Ovary (tissue), 9 donors: ENCODE measurements around the gene ADRA2C. TPM values are rescaled to one million over a fixed set of nuclear protein-coding genes. Genes with fewer than 3 reads are reported as not detected.
A peak's percentile ranks its signal among the peaks of the same experiment; 100 is the strongest.

Experiments used
- DNase-seq, 5 donors: peaks; one replicate each; pipeline ENCODE4 v3.0.0-alpha.2; 2019 to 2020
- H3K27ac ChIP-seq, 2 donors: fragments of 200-600 bp; one replicate each; pipeline versions ENCODE4 v1.5.1 to v1.8.0; 2019 to 2022
- H3K27me3 ChIP-seq: fragments of 200-600 bp; one replicate; pipeline ENCODE4 v1.8.0; 2022
- H3K36me3 ChIP-seq: fragments of 200-600 bp; sonication (generic); one replicate; pipeline ENCODE4 v1.5.1; 2019
- H3K4me1 ChIP-seq: one replicate; pipeline ENCODE4 v1.8.1; 2013; ENCODE audit warnings: mild to moderate bottlenecking, moderate library complexity; ENCODE audit not compliant: insufficient read depth
- H3K4me3 ChIP-seq: fragments of 200-600 bp; sonication (generic); one replicate; pipeline ENCODE4 v1.5.1; 2017
- H3K9me3 ChIP-seq, 2 donors: fragments of 200-600 bp in 1 of 2; sonication (generic) in 1 of 2; one replicate each; pipeline versions ENCODE4 v1.5.1 to v1.8.1; 2013 to 2019; ENCODE audit warnings: mild to moderate bottlenecking in 1 of 2, moderate library complexity in 1 of 2
- EP300 ChIP-seq: sonication (generic); formaldehyde crosslinking; IDR thresholded peaks from one replicate; pipeline ENCODE4 v1.6.1; 2017; ENCODE audit warnings: antibody characterized with exemption
- POLR2A ChIP-seq: fragments of 450-650 bp; IDR thresholded peaks from one replicate; pipeline ENCODE4 v1.6.1; 2017; ENCODE audit warnings: antibody characterized with exemption, mild to moderate bottlenecking, moderate library complexity
- WGBS, 3 donors: extraction: QIAGEN DNeasy Blood & Tissue Kit in 1 of 3; methylation state at CpG; one replicate each; pipeline versions ENCODE4 v1.1.5 to v1.1.7; 2013 to 2017; 5-methylcytosine and 5-hydroxymethylcytosine counted together
- intact Hi-C, 4 donors: fragments of 100-400 bp; cut with DNase I; formaldehyde crosslinking; loops; one replicate each; pipeline versions ENCODE4 v1.11.0 to v1.15.1; 2022 to 2023
- polyA plus RNA-seq, 2 donors: library from polyadenylated mRNA; stranded (reverse); fragments of 200-250 nt in 1 of 2; fragments of 350-450 nt in 1 of 2; fragmentation: Illumina TruSeq in 1 of 2; extraction: RNeasy Lipid Tissue Mini Kit (QIAGEN cat#74804) in 1 of 2; gene quantifications; one replicate each; pipeline ENCODE4 v1.2.3, GENCODE V29; 2013 to 2014
- total RNA-seq, 7 donors: library from RNA; depleted of rRNA in 2 of 7; stranded (reverse); fragments of >200 nt in 2 of 7; fragmentation: NEBNext Ultra II Directional in 3 of 7; extraction: Animal tissue kit (Norgen Biotek cat#: 25700) in 3 of 7; gene quantifications; one replicate each; pipeline versions ENCODE4 v1.1.0 to v1.2.4, GENCODE V29; 2016 to 2023
- TF ChIP-seq, protein P1 (sequence below), 3 donors: fragments of 450-650 bp in 2 of 3; fragments of 200-600 bp in 1 of 3; IDR thresholded peaks; one replicate each; pipeline versions ENCODE4 v1.5.1 to v1.8.0; 2016 to 2022; ENCODE audit warnings: antibody characterized with exemption in 3 of 3, mild to moderate bottlenecking in 1 of 3
- donor health status: DM: no; HTN: no; CAD: no; lungs with moderate emphysema.
- donor health status: DM: no; HTN: no; CAD: no.
- donor health status: Bipolar disorder and iron deficiency.
- donor health status: DM: yes; HTN: yes; CAD: no.
- donor health status: DM: no; HTN: no; CAD: no.
- donor health status: DM: yes; HTN: yes; CAD: no.

Gene ADRA2C
- total and polyA plus RNA-seq, 9 donors = 0.35 to 15.1 (median 4.2) TPM

DNA sequence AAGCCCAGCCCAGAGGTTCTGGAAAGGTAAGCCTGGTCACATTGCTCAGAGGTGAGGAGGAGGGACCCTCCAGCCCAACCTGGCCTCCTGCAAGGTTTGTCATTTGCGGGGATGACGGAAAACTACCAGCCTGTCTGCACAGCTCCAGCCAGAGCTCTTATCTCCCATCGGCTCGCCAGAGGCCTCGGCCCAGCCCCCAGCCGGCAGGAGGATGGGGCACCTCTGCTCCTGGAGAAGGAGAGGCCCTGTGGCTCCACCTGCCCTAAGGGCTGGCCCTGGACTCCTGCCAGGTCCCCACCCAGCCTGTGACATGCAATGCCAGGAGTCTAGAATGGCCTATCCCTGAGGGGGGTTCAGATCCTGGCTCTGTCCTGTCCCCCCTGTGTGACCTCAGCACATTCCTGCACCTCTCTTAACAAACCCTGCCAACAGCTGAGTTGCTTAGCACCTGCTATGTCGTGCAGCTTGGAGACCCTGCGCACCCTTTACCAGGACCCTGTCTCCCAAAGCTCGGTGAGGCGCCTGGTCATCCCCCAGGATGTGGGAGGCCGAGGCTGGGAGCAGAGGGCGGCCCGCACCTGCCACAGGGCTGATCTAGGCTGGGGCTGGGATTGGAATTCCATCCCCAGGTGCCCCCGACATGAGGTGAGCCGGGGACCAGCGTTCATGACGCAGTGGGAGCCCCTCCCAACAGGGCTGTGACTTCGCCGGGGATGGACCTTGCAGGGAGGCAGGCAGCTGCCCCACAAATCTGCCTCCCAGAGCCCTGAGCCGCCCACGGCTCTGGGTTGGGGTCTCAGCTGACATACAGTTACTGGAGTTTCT lies 14.4 kb downstream of the ADRA2C start:
- no peak overlapping the region for H3K27ac ChIP-seq
- no peak overlapping the region for H3K4me3 ChIP-seq
- TF ChIP-seq, protein P1, sequence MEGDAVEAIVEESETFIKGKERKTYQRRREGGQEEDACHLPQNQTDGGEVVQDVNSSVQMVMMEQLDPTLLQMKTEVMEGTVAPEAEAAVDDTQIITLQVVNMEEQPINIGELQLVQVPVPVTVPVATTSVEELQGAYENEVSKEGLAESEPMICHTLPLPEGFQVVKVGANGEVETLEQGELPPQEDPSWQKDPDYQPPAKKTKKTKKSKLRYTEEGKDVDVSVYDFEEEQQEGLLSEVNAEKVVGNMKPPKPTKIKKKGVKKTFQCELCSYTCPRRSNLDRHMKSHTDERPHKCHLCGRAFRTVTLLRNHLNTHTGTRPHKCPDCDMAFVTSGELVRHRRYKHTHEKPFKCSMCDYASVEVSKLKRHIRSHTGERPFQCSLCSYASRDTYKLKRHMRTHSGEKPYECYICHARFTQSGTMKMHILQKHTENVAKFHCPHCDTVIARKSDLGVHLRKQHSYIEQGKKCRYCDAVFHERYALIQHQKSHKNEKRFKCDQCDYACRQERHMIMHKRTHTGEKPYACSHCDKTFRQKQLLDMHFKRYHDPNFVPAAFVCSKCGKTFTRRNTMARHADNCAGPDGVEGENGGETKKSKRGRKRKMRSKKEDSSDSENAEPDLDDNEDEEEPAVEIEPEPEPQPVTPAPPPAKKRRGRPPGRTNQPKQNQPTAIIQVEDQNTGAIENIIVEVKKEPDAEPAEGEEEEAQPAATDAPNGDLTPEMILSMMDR (IDR thresholded peaks at IDR 0.05) = no peak
- no peak for TF ChIP-seq POLR2A
- no peak for TF ChIP-seq EP300
- H3K9me3 ChIP-seq = peaks cover 0 to 3% of the 10 kb centered on the region in 2 donors
- H3K27me3 ChIP-seq = no peaks in the 10 kb centered on the region
- DNase-seq = no peak
- intact Hi-C loops = no loop called here
- no peaks in the 10 kb centered on the region for H3K36me3 ChIP-seq
- WGBS, 3 donors = 33 to 41% (median 35%) methylated on average over 21 of the region's 21 CpGs
- no peaks in the 10 kb centered on the region for H3K4me1 ChIP-seq

DNA sequence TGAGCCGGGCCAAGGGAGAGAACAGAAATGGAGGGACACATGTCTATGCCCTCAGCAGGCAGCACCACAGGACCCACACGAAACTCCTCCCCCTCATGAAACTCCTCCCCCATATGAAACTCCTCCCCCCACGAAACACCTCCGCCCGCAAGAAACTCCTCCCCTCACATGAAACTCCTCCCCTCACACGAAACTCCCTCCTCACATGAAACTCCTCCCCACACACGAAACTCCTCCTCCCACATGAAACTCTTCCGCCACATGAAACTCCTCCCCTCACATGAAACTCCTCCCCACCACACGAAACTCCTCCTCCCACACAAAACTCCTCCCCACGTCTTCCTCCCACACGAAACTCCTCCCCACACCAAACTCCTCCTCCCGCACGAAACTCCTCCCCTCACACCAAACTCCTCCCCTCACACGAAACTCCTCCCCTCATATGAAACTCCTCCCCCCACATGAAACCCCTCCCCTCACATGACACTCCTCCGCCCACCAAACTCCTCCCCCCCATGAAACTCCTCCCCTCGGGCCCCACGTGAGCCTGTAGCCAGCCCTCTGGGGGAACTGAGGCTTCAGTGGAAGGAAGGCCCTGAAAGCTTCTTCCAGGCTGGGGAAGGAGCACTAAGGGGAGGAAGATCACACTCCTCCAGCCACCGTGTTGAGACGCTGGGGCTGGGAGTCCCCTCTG lies 15.2 kb downstream of the ADRA2C start:
- Histone ChIP-seq H3K27ac (no peak overlapping the region), H3K36me3 (no peaks in the 10 kb centered on the region), H3K4me3 (no peak overlapping the region), H3K4me1 (no peaks in the 10 kb centered on the region), H3K27me3 (no peaks in the 10 kb centered on the region), H3K9me3 (peaks cover 0 to 3% of the 10 kb centered on the region in 2 donors)
- 72 to 82% (median 77%) methylated on average over 19 of the region's 19 CpGs for WGBS, 3 donors
- TF ChIP-seq POLR2A (no peak), EP300 (no peak)
- TF ChIP-seq, protein P1 (IDR thresholded peaks at IDR 0.05) = no peak
- intact Hi-C loops = no loop called here
- DNase-seq = no peak

DNA sequence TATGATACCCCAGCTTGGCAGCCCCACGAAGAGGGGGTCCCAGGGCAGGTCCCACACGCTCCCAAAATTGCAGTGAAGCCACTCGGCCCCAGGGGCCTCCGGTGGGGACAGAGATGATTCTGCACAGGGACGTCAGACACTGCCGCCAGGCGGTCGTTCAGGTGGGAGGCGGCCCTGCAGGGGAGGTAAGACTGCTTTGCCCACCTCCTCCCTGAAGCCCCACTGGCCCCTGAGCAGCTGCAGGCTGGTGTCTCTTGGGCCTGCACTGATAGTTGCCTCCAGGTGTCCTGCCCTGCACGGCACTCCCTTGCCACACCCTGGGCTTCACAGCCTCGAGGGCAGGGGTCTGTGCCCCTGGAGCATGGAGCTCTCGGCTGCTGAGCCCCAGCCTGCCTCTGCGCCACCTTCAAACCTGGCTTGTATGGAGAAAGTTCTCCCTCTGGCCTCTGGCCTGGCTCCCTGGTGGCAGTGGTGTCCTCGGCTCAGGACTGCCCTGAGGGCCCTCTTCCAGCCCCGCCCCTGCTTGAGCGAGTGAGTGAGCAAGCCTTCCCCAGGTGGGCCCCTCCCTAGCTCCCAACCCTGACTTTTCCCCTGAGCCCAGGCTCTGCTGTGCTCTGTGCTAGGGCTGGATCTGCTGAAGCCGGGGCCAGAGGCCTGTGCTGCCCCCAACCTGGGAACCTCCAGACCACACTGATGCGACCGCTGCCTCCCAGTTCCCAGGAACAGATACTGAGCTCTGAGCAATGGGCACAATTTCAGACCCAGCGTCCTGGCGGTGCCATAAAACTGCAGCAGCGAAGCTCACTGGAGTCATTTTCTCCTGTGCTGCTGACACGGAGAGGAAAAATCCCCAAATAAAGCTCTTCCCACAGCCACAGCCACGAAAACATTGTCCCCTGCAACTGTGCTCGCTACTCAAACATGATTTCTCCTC lies 16.1 kb downstream of the ADRA2C start:
- TF ChIP-seq EP300 (no peak), POLR2A (no peak)
- TF ChIP-seq, protein P1 (IDR thresholded peaks at IDR 0.05) = no peak
- Histone ChIP-seq H3K27ac (no peak overlapping the region), H3K4me3 (no peak overlapping the region), H3K27me3 (no peaks in the 10 kb centered on the region), H3K36me3 (no peaks in the 10 kb centered on the region), H3K4me1 (no peaks in the 10 kb centered on the region), H3K9me3 (peaks cover 0 to 3% of the 10 kb centered on the region in 2 donors)
- DNase-seq = no peak
- WGBS, 3 donors = 66 to 68% (median 68%) methylated on average over 24 to 25 of the region's 25 CpGs
- intact Hi-C loops = no loop called here

DNA sequence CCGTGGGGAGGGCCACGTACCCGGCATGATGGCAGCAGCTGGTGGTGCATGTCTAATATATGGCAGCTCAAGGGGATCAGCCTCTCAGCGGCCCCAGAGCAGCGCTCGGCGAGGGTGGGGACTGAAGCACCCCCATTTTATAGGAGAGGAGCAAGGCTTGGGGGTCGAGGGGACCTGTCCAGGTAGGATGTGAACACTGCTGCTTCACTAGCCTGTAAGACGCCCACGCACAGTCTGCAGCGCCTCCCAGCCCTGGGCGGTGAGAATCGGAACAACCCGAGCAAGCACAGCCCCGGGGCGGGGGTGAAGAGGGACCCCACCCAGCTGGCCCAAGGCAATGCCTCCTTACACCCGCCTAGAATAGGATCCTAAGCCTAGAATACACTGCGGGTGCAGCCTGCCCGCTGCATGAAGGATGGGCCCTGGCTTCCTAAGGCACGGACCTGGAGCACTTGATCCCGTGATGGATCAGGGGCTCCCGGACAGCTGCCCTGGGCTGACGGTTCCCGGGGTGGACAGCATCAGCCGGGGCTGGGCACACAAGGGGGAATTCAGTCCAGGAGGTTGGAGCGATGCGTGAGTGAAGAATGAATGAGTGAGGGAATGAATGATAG lies 17.6 kb downstream of the ADRA2C start:
- Histone ChIP-seq H3K4me1 (no peaks in the 10 kb centered on the region), H3K36me3 (no peaks in the 10 kb centered on the region), H3K27me3 (no peaks in the 10 kb centered on the region), H3K27ac (no peak overlapping the region), H3K9me3 (peaks cover 0 to 3% of the 10 kb centered on the region in 2 donors), H3K4me3 (no peak overlapping the region)
- intact Hi-C loops = no loop called here
- 26 to 36% (median 30%) methylated on average over 27 of the region's 27 CpGs for WGBS, 3 donors
- peak in 1 of 5 donors; percentile 46 for DNase-seq
- TF ChIP-seq, protein P1 (IDR thresholded peaks at IDR 0.05) = no peak
- TF ChIP-seq EP300 = no peak
- TF ChIP-seq POLR2A = no peak
